Measurements from ENCODE around the gene GALNT2.

DNA sequence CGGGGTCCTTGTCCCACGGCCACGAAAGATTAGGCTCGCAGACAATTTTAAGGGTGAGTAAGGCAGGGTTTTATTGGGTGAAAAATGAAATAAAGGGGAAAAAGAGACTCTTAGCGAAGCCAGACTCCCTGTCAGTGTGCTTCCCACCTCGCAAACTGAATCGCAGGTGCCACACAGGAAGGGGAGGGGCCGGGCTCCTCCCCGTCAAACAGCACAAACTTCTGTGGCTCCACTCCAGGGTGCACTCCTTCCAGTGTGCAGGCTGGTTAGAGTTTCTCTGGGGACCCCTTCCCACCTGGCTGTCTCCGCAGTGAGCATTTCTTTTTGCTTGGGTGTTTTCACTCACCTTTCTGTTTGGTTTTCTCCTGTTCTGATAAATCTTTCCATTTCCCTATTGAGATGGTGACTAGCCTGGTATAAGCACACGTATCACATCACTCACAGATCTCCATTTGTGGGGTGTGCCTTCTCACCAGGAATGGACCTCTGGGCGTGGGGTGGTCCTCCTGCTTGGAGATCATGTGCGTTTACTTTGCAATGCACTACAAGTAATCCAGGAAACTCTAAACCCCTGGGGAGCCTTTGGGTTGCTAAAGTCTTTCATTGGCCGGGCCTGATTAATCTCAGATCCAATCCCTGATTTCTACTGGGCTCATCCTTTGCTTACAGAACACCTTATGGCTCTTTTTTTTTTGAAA lies 37.6 kb upstream of the GALNT2 start:
- TF ChIP-seq POLR2A (IDR thresholded peaks at IDR 0.05; ENCODE audit: low read length) (no peak), GATA1 (IDR thresholded peaks at IDR 0.05; ENCODE audit: low read depth, low read length) (no peak)
